HCT116 (cell line): ENCODE data around the gene RAB8B. TPM values are rescaled to one million over a fixed set of nuclear protein-coding genes. Genes with fewer than 3 reads are reported as not detected.

Source experiments
- ATAC-seq: fragments of 200-7000 bp; cut with Tn5 transposase; 2 replicates; pipeline ENCODE4 v1.9.1; 2020; ENCODE audit warnings: mild to moderate bottlenecking, moderate library complexity
- BruUV-seq: library from RNA; stranded (reverse); fragments of 400-500 nt; replicated peaks from 2 replicates; lab custom pipeline; 2021; lab: Mats Ljungman, UMichigan
- CTCF ChIA-PET: fragments of 300-600 bp; sonication (Branson Sonifier 250); formaldehyde crosslinking; loops from one replicate; lab custom pipeline; 2021; ENCODE audit warnings: antibody characterized with exemption; lab: Charles Lee
- POLR2A ChIA-PET: fragments of 300-600, 350-600 bp; sonication (Branson Sonifier 250); formaldehyde crosslinking; loops from one replicate; lab custom pipeline; 2021; ENCODE audit warnings: antibody characterized with exemption; lab: Charles Lee
- RAD21 ChIA-PET, 2 experiments: fragments of 300-600 bp; sonication (Branson Sonifier 250); formaldehyde crosslinking; loops; one replicate each; lab custom pipeline; 2023; ENCODE audit warnings: low total read pairs in 2 of 2; ENCODE audit not compliant: uncharacterized antibody in 2 of 2, unreplicated experiment in 2 of 2, low non-redundant PET in 1 of 2; lab: Charles Lee
- DNase-seq: peaks from one replicate; pipeline ENCODE4 v3.0.0-alpha.2; 2010; ENCODE audit warnings: low read depth, low spot score
- H2AFZ ChIP-seq: fragments of 200-600 bp; shearing (Covaris generic), sonication (generic); 2 replicates; pipeline ENCODE4 v1.6.1; 2017; ENCODE audit warnings: low read depth, mixed run types, mixed read lengths, antibody characterized with exemption, low read length; ENCODE audit not compliant: poor library complexity, severe bottlenecking
- H3K27ac ChIP-seq: 2 replicates; pipeline ENCODE4 v1.5.1; 2012; ENCODE audit warnings: low read depth, low read length
- H3K27me3 ChIP-seq: fragments of 200-600 bp; sonication (generic); 2 replicates; pipeline ENCODE4 v1.6.1; 2016; ENCODE audit warnings: mixed run types, low read length, mixed read lengths; ENCODE audit not compliant: insufficient read depth
- H3K36me3 ChIP-seq, 2 experiments: fragments of 200-500 bp in 1 of 2; fragments of 200-600 bp in 1 of 2; sonication (Bioruptor generic) in 1 of 2; sonication (generic) in 1 of 2; 2 replicates each; pipeline versions ENCODE4 v1.5.1 to v1.6.1; 2014 to 2016; ENCODE audit warnings: low read length in 2 of 2, inconsistent platforms in 1 of 2, mixed read lengths in 1 of 2, mixed run types in 1 of 2; ENCODE audit not compliant: insufficient read depth in 2 of 2, control insufficient read depth in 1 of 2
- H3K4me1 ChIP-seq, 2 experiments: fragments of 200-600 bp in 1 of 2; sonication (generic) in 1 of 2; 2 replicates each; pipeline versions ENCODE4 v1.5.1 to v1.6.1; 2012 to 2017; ENCODE audit warnings: low read length in 2 of 2, inconsistent platforms in 1 of 2, mild to moderate bottlenecking in 1 of 2, mixed read lengths in 1 of 2, mixed run types in 1 of 2, moderate library complexity in 1 of 2; ENCODE audit not compliant: insufficient read depth in 2 of 2, control insufficient read depth in 1 of 2
- H3K4me2 ChIP-seq: fragments of 200-600 bp; sonication (generic); 2 replicates; pipeline ENCODE4 v1.6.1; 2017; ENCODE audit warnings: mixed run types, low read length, mixed read lengths
- H3K4me3 ChIP-seq, 2 experiments: fragments of 200-600 bp in 1 of 2; sonication (generic) in 1 of 2; replicated peaks in 1 of 2; 2 replicates each; pipeline ENCODE4 v1.5.1; 2011 to 2016; ENCODE audit warnings: low read length in 2 of 2, control low read depth in 1 of 2, low read depth in 1 of 2, mild to moderate bottlenecking in 1 of 2, mixed read lengths in 1 of 2, mixed run types in 1 of 2
- H3K79me2 ChIP-seq: fragments of 200-600 bp; sonication (generic); 2 replicates; pipeline ENCODE4 v1.6.1; 2017; ENCODE audit warnings: mild to moderate bottlenecking, mixed run types, low read length, moderate library complexity, mixed read lengths; ENCODE audit not compliant: insufficient read depth
- H3K9ac ChIP-seq: fragments of 200-600 bp; sonication (generic); 2 replicates; pipeline ENCODE4 v1.6.1; 2016; ENCODE audit warnings: low read length, mixed read lengths
- H3K9me2 ChIP-seq: fragments of 200-600 bp; sonication (generic), shearing (Covaris generic); 2 replicates; pipeline ENCODE4 v1.6.1; 2017; ENCODE audit warnings: mixed run types, mild to moderate bottlenecking, moderate library complexity; ENCODE audit not compliant: insufficient read depth
- H3K9me3 ChIP-seq, 2 experiments: fragments of 200-500 bp in 1 of 2; fragments of 200-600 bp in 1 of 2; sonication (Bioruptor generic) in 1 of 2; sonication (generic) in 1 of 2; 2 replicates each; pipeline ENCODE4 v1.6.1; 2014 to 2017; ENCODE audit warnings: low read length in 2 of 2, mixed read lengths in 2 of 2, inconsistent platforms in 1 of 2, low read depth in 1 of 2, mild to moderate bottlenecking in 1 of 2, mixed run types in 1 of 2, moderate library complexity in 1 of 2; ENCODE audit not compliant: control insufficient read depth in 1 of 2, insufficient read depth in 1 of 2
- H4K20me1 ChIP-seq: fragments of 200-600 bp; sonication (generic), shearing (Covaris generic); 2 replicates; pipeline ENCODE4 v1.6.1; 2017; ENCODE audit warnings: mixed run types, mild to moderate bottlenecking, moderate library complexity; ENCODE audit not compliant: insufficient read depth
- CBX3 ChIP-seq: IDR thresholded peaks from 2 replicates; pipeline ENCODE4 v1.6.1; 2012; ENCODE audit warnings: low read depth
- CEBPB ChIP-seq: IDR thresholded peaks from 2 replicates; pipeline ENCODE4 v1.6.1; 2012; ENCODE audit warnings: low read depth
- EGR1 ChIP-seq: IDR thresholded peaks from 2 replicates; pipeline ENCODE4 v1.6.1; 2012; ENCODE audit warnings: low read depth
- ELF1 ChIP-seq: IDR thresholded peaks from 2 replicates; pipeline ENCODE4 v1.6.1; 2012; ENCODE audit warnings: low read depth, borderline replicate concordance
- EZH2phosphoT487 ChIP-seq: fragments of 200-600 bp; IDR thresholded peaks from 2 replicates; pipeline ENCODE4 v1.6.1; 2018; ENCODE audit warnings: antibody characterized with exemption, borderline replicate concordance
- FOSL1 ChIP-seq: IDR thresholded peaks from 2 replicates; pipeline ENCODE4 v1.6.1; 2012; ENCODE audit warnings: low read depth
- JUND ChIP-seq: IDR thresholded peaks from 2 replicates; pipeline ENCODE4 v1.6.1; 2012
- POLR2A ChIP-seq: IDR thresholded peaks from 2 replicates; pipeline ENCODE4 v1.7.0; 2011; ENCODE audit warnings: borderline replicate concordance; ENCODE audit not compliant: insufficient read depth, insufficient read length; ENCODE audit errors: extremely low read depth
- POLR2AphosphoS5 ChIP-seq: IDR thresholded peaks from 2 replicates; pipeline ENCODE4 v1.6.1; 2011; ENCODE audit warnings: mild to moderate bottlenecking, low read depth, low read length, moderate library complexity
- RAD21 ChIP-seq: IDR thresholded peaks from 2 replicates; pipeline ENCODE4 v1.6.1; 2012; ENCODE audit warnings: low read depth, mild to moderate bottlenecking
- SIN3A ChIP-seq: IDR thresholded peaks from 2 replicates; pipeline ENCODE4 v1.6.1; 2012; ENCODE audit warnings: low read depth
- SRF ChIP-seq: IDR thresholded peaks from 2 replicates; pipeline ENCODE4 v1.6.1; 2012; ENCODE audit warnings: low read depth
- TCF7L2 ChIP-seq: IDR thresholded peaks from 2 replicates; pipeline ENCODE4 v1.7.0; 2011; ENCODE audit warnings: borderline replicate concordance, inconsistent platforms; ENCODE audit not compliant: insufficient read depth, insufficient read length; ENCODE audit errors: extremely low read depth
- YY1 ChIP-seq: IDR thresholded peaks from 2 replicates; pipeline ENCODE4 v1.6.1; 2011; ENCODE audit warnings: low read length, low read depth, moderate library complexity, mild to moderate bottlenecking; ENCODE audit not compliant: insufficient replicate concordance; ENCODE audit errors: extremely low read depth
- ZFX ChIP-seq: fragments of 450-650 bp; IDR thresholded peaks from 2 replicates; pipeline ENCODE4 v1.6.1; 2017
- ZNF274 ChIP-seq: fragments of 200-500 bp; sonication (Bioruptor generic); IDR thresholded peaks from 2 replicates; pipeline ENCODE4 v1.6.1; 2014; ENCODE audit warnings: mild to moderate bottlenecking, low read depth, low read length, inconsistent platforms
- intact Hi-C: fragments of 100-400 bp; cut with micrococcal nuclease; formaldehyde crosslinking; loops from 2 replicates; pipeline ENCODE4 v1.10.0; 2022
- total RNA-seq: library from RNA; stranded (reverse); gene quantifications from one replicate; pipeline ENCODE4 v1.2.1, GENCODE V29; 2021; ENCODE audit not compliant: unreplicated experiment
- TF ChIP-seq, protein P1 (sequence below): IDR thresholded peaks from 2 replicates; pipeline ENCODE4 v1.6.1; 2011; ENCODE audit warnings: mild to moderate bottlenecking, low read length, moderate library complexity; ENCODE audit not compliant: insufficient replicate concordance; ENCODE audit errors: extremely low read depth
- TF ChIP-seq, protein P2 (sequence below): IDR thresholded peaks from 2 replicates; pipeline ENCODE4 v1.6.1; 2012
- TF ChIP-seq, protein P3 (sequence below): IDR thresholded peaks from 2 replicates; pipeline ENCODE4 v1.6.1; 2012; ENCODE audit warnings: low read depth
- TF ChIP-seq, protein P4 (sequence below): IDR thresholded peaks from 2 replicates; pipeline ENCODE4 v1.6.1; 2012

The RAB8B gene
- total RNA-seq, 1 experiment from 2014 or later: 19.4 TPM

DNA sequence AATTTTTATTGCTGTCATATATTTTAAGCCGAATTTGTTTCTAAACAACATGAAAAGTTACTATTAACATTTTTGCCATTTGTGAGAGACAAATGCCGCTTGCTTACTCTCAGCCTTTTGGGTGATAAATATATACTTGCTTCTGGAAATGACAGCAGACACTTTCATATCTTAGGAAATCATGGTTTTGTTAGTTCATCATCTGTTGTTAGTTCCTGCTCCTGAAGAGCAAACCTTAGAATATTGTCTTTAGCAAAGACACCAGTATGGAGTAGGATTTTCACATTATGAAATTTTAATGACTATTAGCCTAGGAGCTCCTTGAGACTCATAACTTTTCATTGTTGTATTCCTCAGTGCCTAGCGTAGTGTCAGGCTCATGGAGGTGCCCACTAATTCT lies 36.0 kb downstream of the RAB8B start:
- BruUV-seq: no TSS peak

More for the DNA sequence above, 36.0 kb downstream of the RAB8B start:
- ChIA-PET POLR2A (no interaction called here), CTCF (no interaction called here), RAD21 (no interaction called here)
- H3K36me3 ChIP-seq: no peaks in the 10 kb centered on the region
- peaks cover 0 to 8% of the 10 kb centered on the region in 2 experiments; a peak in 1 of 4 replicates for H3K4me1 ChIP-seq
- H2AFZ ChIP-seq: no peak overlapping the region
- no peak overlapping the region for H3K27ac ChIP-seq
- intact Hi-C loops: no loop called here
- TF ChIP-seq FOSL1 (no peak), EZH2phosphoT487 (no peak), SRF (no peak), SIN3A (no peak), TCF7L2 (no peak), ZFX (no peak), CEBPB (no peak), CBX3 (no peak), JUND (no peak), ZNF274 (no peak), ELF1 (no peak), EGR1 (no peak), YY1 (no peak), RAD21 (no peak), POLR2A (no peak), POLR2AphosphoS5 (no peak)
- TF ChIP-seq, protein P1, sequence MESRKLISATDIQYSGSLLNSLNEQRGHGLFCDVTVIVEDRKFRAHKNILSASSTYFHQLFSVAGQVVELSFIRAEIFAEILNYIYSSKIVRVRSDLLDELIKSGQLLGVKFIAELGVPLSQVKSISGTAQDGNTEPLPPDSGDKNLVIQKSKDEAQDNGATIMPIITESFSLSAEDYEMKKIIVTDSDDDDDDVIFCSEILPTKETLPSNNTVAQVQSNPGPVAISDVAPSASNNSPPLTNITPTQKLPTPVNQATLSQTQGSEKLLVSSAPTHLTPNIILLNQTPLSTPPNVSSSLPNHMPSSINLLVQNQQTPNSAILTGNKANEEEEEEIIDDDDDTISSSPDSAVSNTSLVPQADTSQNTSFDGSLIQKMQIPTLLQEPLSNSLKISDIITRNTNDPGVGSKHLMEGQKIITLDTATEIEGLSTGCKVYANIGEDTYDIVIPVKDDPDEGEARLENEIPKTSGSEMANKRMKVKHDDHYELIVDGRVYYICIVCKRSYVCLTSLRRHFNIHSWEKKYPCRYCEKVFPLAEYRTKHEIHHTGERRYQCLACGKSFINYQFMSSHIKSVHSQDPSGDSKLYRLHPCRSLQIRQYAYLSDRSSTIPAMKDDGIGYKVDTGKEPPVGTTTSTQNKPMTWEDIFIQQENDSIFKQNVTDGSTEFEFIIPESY: no peak
- TF ChIP-seq, protein P2, sequence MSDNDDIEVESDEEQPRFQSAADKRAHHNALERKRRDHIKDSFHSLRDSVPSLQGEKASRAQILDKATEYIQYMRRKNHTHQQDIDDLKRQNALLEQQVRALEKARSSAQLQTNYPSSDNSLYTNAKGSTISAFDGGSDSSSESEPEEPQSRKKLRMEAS: no peak
- TF ChIP-seq, protein P3, sequence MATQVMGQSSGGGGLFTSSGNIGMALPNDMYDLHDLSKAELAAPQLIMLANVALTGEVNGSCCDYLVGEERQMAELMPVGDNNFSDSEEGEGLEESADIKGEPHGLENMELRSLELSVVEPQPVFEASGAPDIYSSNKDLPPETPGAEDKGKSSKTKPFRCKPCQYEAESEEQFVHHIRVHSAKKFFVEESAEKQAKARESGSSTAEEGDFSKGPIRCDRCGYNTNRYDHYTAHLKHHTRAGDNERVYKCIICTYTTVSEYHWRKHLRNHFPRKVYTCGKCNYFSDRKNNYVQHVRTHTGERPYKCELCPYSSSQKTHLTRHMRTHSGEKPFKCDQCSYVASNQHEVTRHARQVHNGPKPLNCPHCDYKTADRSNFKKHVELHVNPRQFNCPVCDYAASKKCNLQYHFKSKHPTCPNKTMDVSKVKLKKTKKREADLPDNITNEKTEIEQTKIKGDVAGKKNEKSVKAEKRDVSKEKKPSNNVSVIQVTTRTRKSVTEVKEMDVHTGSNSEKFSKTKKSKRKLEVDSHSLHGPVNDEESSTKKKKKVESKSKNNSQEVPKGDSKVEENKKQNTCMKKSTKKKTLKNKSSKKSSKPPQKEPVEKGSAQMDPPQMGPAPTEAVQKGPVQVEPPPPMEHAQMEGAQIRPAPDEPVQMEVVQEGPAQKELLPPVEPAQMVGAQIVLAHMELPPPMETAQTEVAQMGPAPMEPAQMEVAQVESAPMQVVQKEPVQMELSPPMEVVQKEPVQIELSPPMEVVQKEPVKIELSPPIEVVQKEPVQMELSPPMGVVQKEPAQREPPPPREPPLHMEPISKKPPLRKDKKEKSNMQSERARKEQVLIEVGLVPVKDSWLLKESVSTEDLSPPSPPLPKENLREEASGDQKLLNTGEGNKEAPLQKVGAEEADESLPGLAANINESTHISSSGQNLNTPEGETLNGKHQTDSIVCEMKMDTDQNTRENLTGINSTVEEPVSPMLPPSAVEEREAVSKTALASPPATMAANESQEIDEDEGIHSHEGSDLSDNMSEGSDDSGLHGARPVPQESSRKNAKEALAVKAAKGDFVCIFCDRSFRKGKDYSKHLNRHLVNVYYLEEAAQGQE: no peak
- TF ChIP-seq, protein P4, sequence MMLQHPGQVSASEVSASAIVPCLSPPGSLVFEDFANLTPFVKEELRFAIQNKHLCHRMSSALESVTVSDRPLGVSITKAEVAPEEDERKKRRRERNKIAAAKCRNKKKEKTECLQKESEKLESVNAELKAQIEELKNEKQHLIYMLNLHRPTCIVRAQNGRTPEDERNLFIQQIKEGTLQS: no peak
- no peak for ATAC-seq
- H3K9me3 ChIP-seq: no peaks in the 10 kb centered on the region
- no peaks in the 10 kb centered on the region for H3K9me2 ChIP-seq
- H3K9ac ChIP-seq: no peak overlapping the region
- H3K4me3 ChIP-seq: no peak overlapping the region
- no peaks in the 10 kb centered on the region for H3K79me2 ChIP-seq
- H4K20me1 ChIP-seq: no peaks in the 10 kb centered on the region
- no peak overlapping the region for H3K4me2 ChIP-seq
- H3K27me3 ChIP-seq: no peaks in the 10 kb centered on the region
- no peak for DNase-seq
